Measurements from ENCODE around the gene TAF5L.

GRCh38 chr1:229552732-229553131 lies 73.2 kb downstream of the TAF5L start:
- TF ChIP-seq POLR2A (IDR thresholded peaks at IDR 0.05) (no peak), CTCF (IDR thresholded peaks at IDR 0.05) (no peak)

All from esophagus squamous epithelium (tissue), 4 donors.